B cell (primary cell): ENCODE data around the gene ANK2.

ENCODE experiments used
- CTCF ChIP-seq: fragments of 200-600 bp; IDR thresholded peaks from one replicate; pipeline ENCODE4 v1.8.0; 2022; ENCODE audit warnings: antibody characterized with exemption, mild to moderate bottlenecking
- EZH2 ChIP-seq: IDR thresholded peaks from 2 replicates; pipeline ENCODE4 v1.6.1; 2012; ENCODE audit warnings: borderline replicate concordance, low read depth, mild to moderate bottlenecking, moderate library complexity, low read length; ENCODE audit not compliant: insufficient read depth, poor library complexity, severe bottlenecking

- TF ChIP-seq CTCF = no peak
- no peak for TF ChIP-seq EZH2
These were observed 67.9 kb downstream of the ANK2 start for GRCh38 chr4:113117358-113117702.
